Hematopoietic multipotent progenitor cell treated with erythropoietin and hydrocortisone succinate and interleukin-3 and kit ligand, for 8 days (in vitro differentiated cells): ENCODE measurements around the gene ZC3H15.
A peak's percentile ranks its signal among the peaks of the same experiment; 100 is the strongest.

Experiments
- DNase-seq: peaks from one replicate; pipeline ENCODE4 v3.0.0-alpha.2; 2015

ZC3H15 gene

DNA sequence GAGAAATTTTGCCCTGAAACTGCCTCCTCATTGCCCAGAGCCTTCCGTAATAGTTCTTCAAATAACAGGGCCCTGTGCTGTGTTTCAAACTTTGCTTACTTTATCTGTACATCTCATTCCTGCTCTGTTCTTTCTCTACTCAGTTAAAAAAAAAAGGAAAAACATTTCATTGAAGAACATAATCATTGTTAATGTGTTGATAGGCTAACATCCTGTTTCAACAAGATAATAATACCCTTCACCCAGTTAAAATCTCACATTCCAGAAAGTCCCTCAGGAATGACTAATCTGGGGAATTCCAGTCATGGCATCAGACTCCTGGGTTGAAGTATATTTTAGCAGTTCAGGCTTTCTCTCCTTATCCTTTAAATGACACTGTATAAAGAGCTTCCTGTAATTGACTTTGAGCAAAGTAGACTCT lies 58.2 kb downstream of the ZC3H15 start:
- DNase-seq, result no peak

DNA sequence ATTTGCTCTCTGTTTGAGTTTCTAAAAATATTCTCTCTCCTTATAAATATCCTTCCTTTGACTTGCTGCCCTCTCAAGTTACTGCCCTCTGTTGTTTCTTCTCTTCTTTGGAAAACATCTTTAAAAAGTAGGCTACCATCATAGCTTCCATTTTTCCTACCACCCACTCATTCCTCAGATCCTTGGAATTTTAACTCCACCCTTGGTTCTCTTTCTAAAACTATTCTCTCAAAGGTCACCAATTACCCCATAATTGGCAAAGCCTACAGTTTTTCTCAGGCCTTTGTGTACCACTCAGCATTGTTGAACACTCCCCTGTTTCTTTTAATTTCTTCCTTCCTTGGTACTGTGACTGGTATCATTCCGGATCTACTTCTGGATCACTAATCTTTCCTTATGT lies 60.8 kb downstream of the ZC3H15 start:
- no peak for DNase-seq

DNA sequence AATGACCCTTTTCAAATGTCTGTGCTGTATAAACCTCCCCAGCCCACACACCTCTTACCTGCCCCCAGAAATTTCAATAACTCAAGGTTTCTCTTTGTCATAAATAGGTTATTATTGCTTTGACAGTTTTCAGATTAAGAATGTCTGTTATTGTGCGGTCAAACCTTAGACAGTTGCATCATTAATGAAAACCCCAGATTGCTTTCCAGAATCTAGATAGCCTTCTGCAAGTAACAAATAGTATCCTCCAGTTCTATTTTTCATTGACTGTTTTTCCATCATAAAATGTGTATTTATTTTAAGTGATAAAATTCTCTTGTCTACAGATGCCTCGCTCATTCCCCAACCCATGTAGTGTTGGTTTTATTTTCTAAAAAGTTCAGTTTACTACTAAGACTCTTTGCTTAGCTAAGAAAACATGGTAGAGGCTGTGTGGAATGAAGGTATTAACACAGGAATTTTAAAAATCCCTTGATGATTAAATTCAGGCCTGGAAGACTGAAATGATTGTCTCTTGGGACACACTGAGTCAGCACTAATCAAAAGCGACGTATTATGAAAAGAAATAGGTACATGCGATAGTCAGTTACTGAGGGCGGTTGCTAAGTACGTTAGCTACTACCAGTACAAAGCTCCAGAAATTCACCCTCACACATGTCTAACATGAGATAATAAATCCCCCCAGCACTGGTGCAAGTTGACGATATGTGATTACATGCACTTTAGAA lies 65.4 kb downstream of the ZC3H15 start:
- DNase-seq, result no peak

DNA sequence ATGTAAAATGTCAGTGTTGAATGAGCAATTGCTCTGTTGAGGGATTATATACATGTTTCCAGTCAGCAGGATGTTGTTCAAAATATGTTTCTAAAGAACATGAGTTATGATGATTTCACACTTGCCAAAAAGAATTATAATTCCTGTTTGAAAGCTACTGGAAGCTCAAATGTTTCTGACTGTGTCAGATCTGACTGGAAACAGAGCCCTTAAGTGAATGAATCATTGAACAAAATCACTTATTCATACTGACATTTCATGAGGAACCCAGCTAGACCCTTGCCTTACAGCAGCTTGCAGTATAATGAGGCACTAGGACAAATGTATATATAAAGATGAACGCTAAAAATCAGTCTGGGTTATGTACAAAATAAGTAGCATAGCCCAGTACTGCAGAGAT lies 68.4 kb downstream of the ZC3H15 start:
- no peak for DNase-seq

DNA sequence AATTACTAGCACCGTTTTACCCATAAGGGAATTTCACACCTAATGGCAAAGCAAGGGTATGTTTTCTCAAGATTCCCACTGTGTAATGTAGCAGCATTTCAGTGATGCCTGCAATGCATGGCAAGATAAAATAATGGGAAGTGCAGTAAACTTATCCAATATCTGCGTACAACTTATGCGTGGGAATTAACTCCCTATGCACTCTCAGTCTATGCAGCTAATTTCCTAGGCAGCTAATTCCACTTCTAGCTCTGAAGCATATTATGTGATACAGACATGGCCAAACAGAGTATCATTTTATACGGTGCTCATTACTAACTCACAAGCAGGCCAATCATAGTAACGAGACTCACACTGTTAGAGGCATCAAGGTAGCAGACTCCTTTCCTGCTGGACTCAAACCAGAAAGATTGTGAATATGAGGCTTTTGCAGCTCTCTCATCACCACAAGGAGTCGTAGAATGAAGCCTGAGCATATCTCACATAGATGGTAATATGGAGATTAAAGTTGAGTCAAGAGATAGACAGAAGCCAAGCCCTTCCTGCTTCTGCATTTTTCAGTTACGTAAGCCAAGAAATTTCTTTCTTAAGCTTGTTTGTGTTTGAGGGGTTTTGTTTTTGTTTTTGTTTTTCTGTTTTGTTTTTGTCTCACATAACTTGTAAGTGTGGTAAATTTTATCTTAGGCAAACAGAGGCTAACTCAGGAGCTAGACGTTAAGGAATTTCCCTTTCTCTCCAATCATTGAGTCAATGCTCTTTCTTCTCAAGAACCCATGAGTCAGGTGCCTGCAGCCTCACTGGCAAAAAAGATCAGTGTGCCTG lies 69.0 kb downstream of the ZC3H15 start:
- DNase-seq, result peak; percentile 11

DNA sequence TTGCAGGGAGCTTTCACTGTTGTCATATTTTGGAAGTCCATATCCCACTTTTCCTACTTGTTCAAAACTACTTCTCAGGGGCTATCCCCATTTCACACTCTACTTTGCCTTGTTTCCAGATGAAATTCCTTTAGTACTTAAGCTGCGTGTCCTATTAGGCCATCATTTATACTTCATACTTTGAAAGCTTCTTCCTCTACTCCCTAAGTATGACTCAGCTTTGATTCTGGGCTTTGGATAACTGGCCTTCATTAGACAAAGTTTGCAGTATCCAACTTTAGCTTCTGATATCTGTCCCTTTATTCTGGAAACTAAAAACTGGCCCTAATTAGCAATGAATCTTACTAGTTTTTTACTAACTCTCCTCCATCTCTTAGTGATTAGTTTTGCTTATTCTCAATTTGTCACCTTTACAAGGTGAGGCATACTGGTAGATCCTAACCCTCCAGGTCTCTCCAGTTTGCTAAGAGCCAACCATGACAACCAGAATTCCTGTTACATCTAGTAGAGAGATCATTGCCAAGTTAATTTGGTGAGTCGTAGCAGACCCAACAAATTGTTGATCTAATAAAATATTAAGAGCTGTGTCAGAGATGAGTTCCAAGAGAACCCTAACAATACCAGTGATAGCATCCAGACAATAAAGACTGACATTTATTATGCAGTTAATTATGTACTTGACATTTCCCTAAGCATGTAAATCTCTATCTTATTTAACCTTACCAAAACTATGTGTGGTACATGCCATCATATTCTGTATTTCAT lies 72.6 kb downstream of the ZC3H15 start:
- no peak for DNase-seq
